Inferior parietal cortex (tissue), 1 donor: ENCODE results near the gene SLC16A11.
"Not testable (repeated sequence)": the region's sequence is repeated elsewhere in the genome, so short reads cannot be mapped to it uniquely, and the experiment has no call there.

Experiments used
- DNase-seq: peaks from one replicate; pipeline ENCODE4 v3.0.0-alpha.2; 2016; ENCODE audit errors: extremely low spot score

Gene SLC16A11

GRCh38 chr17:7010523-7010922, 33.4 kb downstream of the SLC16A11 start:
- DNase-seq, result no peak

- DNase-seq, result no peak
Measured at GRCh38 chr17:7007143-7007542, 36.7 kb downstream of the SLC16A11 start.

- DNase-seq, result no peak
Measured at GRCh38 chr17:7005716-7006115, 38.2 kb downstream of the SLC16A11 start.

GRCh38 chr17:7004398-7005253, 39.3 kb downstream of the SLC16A11 start:
- peak; percentile 88 for DNase-seq

GRCh38 chr17:7003745-7004144, 40.1 kb downstream of the SLC16A11 start:
- no peak for DNase-seq

- no peak for DNase-seq
Measured at GRCh38 chr17:7002288-7003047, 41.4 kb downstream of the SLC16A11 start.

- DNase-seq, result no peak
Measured at GRCh38 chr17:7001318-7001961, 42.5 kb downstream of the SLC16A11 start.

GRCh38 chr17:6998855-6999508, 44.9 kb downstream of the SLC16A11 start:
- DNase-seq, result no peak

GRCh38 chr17:6997171-6997570, 46.7 kb downstream of the SLC16A11 start:
- DNase-seq, result no peak

- no peak for DNase-seq
Measured at GRCh38 chr17:6996256-6997011, 47.5 kb downstream of the SLC16A11 start.

- no peak for DNase-seq
Measured at GRCh38 chr17:6995500-6996255, 48.2 kb downstream of the SLC16A11 start, which contains the start of gene ALOX12. TSS of gene ALOX12 (plus strand) at chr17:6996049. CDS start at chr17:6996118, 69 bp downstream.

GRCh38 chr17:6994666-6995256, 49.1 kb downstream of the SLC16A11 start:
- no peak for DNase-seq

- peak; percentile 13 for DNase-seq
Measured at GRCh38 chr17:6994118-6994598, 49.7 kb downstream of the SLC16A11 start.

- not testable (repeated sequence) for DNase-seq
Measured at GRCh38 chr17:6993613-6994056, 50.3 kb downstream of the SLC16A11 start.
